ENCODE results near the gene SH3GL1.

Gene SH3GL1, protein sequence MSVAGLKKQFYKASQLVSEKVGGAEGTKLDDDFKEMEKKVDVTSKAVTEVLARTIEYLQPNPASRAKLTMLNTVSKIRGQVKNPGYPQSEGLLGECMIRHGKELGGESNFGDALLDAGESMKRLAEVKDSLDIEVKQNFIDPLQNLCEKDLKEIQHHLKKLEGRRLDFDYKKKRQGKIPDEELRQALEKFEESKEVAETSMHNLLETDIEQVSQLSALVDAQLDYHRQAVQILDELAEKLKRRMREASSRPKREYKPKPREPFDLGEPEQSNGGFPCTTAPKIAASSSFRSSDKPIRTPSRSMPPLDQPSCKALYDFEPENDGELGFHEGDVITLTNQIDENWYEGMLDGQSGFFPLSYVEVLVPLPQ

DNA sequence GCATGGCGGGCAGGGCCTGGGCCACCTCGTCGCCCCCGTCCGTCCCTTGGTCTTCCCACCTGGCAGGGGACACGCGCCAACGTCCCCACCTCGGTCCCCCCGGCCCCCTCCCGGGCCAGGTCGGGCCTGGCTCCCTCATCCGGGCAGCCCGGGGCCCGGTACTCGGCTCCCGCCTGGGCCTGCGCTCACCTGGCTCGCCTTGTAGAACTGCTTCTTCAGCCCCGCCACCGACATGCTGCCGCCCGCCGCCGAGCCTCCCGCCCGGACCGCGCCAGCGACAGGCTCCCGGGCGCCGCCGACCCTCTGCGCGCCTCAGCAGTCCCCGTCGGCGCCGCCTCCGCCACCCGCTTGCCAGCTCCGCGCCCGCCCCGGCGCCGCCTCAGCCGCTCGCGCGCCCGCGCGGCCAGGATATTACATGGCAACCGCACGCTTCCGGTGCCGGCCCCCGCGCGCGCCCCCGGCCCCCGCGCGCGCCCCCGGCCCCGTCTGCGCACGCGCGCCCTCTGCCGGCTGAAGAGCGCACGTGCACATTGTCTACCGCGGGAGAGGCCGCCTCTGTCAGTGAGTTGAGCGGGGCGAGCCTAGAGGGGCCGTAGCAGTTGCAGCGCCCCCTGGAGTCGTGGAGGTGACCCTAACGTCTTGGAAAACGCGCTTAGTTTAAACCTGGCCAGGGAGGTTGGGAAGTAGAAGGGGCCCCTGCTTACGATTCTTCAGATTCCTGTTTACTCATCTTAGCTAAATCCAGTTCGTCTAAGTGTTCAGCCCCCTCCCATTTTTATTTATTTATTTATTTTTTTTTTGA is at the start of gene SH3GL1:
TSS of gene SH3GL1 (minus strand) at position 413 of the 802 bp plus-strand sequence. CDS start at position 234, 179 bp downstream.
- peak; percentile 78 to 91 (median 90) for DNase-seq (ENCODE audit: low read depth in 3 of 3)

DNA sequence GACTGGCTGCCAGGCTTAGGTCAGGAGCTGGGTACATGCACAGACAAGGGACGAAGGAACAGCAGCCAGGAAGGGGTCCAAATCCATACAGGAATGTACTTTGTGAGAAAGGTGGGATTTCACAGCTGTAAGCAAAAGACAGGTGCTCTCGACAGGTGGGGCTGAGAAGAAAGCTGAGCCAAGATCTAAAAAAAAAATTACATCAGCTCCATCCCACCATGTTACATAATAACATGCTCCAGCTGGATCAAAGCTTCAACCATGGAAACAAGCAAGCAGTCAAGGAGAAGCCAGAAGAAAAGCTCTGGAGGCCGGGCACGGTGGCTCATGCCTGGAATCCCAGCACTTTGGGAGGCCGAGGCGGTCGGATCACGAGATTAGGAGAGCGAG is 49.3 kb upstream of the SH3GL1 start:
- no peak for DNase-seq (ENCODE audit: low read depth in 3 of 3)

- no peak for DNase-seq (ENCODE audit: low read depth in 3 of 3)
Measured at GRCh38 chr19:4449022-4449638, 48.8 kb upstream of the SH3GL1 start.

DNA sequence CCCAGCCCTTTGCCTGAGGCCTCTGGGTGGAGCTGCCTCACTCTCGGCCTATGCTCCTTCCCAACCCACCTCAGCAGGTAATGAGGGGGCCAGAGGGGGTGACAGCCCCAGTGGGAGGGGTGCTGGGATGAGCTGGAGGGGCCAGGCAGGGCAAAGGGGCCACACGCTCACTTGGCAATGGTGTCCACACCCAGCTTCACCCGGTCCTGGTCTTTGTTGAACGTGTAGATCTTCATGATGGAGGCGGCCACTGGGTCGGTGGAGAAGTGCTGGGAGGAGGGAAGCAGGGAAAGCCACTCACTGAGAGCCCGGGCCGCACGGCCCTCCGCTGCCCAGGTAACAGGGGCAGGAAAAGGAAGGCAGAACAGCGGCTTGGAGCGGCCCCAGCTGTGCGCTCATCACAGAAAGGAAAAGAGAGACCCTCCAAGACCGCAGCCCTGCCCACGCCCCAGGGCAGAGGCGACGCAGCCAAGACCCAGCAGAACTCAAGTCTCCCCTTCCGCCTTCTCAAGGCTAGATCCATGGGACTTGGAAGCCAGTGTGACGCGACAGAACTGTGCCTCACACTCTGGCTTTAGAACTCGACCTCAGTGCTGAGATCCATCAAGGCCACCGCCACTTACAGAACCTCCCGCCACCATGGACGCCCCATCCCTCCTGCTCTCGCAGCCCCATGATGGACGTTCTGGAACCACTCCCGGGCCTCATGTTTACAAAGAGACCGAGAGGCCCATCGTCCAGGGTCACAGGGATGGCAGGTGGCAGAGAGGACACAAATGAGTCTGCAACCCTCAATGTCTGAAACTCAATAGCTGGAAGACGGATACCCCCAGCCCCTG is 48.0 kb upstream of the SH3GL1 start:
- no peak for DNase-seq (ENCODE audit: low read depth in 3 of 3)

DNA sequence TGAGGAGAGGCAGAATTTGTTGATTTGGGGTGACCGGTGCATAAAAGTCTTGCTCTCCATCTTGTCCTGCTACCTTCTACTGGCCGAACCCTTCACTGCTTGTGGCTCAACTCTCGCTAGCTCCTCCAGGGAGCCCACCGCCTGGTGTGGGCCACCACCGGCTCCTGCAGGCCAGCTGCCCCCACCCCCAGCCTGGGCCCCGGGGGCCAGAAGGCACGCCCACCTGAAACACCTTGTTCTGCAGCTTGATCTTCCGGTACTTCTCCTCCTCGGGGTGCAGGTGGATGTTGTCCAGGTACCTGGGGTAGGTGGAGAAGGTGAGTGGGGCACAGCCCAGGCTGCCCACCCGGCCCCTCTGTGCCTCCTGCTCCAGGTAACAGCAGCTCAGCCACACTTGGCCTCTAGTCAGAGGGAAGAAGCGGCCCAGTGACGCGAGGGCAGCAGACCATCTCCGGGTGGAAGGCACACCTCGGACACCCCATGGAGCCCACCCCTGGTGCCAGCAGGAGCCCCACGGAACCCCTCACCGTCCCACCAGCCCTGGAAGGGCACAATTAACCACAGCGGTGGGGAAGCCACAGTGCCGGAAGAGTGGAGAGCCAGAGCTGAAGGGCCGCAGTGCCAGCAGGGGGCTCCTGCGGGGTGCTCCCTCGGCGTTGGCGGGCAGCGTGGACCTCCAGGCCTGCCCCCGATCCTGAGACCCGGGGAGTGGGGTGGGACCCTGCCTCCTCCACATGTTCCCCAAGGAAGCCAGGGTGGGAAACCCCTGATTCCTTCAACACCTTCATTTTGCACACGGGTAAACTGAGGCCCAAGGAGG is 47.2 kb upstream of the SH3GL1 start:
- no peak for DNase-seq (ENCODE audit: low read depth in 3 of 3)

DNA sequence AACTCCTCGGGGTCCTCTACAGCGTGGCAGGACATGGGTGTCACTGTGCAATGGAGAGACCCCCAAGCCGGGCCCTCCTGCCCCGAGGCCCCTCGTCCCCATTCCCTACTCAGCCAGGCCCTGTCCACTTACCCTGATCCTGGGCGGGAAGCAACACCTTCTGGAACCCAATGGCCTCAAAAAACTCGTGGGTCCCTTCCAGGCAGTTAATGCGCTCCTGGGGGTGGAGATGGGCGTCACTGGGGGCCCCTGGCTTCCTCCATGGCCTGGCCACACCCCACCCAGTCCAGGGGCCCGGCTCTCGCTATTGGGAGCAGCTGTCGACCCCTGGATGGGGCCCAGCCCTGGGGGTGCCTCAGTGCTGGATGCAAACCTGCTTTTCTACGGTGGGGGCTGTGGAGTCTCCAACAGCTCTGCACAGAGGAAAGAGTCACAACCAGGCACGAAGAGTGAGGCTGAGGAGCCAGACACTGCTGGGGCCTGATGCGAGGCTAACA is 46.4 kb upstream of the SH3GL1 start:
- no peak for DNase-seq (ENCODE audit: low read depth in 3 of 3)

GRCh38 chr19:4445963-4446703 is 45.8 kb upstream of the SH3GL1 start:
- DNase-seq (ENCODE audit: low read depth in 3 of 3): no peak

GRCh38 chr19:4444765-4445741 is 44.7 kb upstream of the SH3GL1 start:
- no peak for DNase-seq (ENCODE audit: low read depth in 3 of 3)

DNA sequence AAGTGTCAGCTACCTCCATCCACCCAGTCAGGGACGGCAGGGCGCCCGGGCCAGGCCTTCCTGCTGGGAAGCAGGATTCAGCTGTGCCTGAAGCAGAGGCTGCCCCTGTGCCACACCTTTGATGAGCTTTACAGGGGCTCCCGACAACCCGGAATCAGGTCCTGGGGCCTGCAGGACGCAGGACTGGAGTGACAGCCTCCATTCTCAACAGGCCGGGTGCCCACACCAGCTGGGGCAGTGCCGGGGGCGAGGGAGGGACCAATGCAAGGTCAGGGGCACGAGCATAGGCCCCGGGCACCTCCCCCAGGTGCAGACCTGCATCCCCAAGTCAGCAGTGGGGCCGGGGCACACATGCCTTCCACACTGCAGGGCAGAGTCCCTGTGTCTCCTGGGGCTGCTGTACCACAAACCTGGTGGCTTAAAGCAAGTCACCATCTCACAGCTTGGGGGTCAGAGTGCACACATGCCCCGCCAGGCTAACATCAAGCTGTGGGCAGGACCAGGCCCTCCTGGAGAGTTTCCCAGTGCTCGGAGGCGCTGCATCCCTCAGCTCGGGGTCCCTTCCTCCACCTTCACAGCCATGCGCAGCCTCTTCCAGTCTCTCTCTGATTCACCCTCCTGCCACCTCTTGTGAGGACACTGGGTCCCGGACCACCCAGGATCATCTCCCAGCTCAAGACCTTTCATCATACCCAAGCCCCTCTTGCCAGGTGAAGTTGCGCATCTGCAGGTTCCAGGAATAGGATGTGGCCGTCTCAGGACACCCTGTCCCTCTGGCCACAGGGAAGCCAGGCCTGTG is 43.8 kb upstream of the SH3GL1 start:
- DNase-seq (ENCODE audit: low read depth in 3 of 3): no peak

- no peak for DNase-seq (ENCODE audit: low read depth in 3 of 3)
Measured at GRCh38 chr19:4443188-4443587, 42.8 kb upstream of the SH3GL1 start.

- DNase-seq (ENCODE audit: low read depth in 3 of 3): no peak
Measured at GRCh38 chr19:4442819-4443146, 42.4 kb upstream of the SH3GL1 start.

GRCh38 chr19:4441994-4442818 is 41.9 kb upstream of the SH3GL1 start:
- DNase-seq (ENCODE audit: low read depth in 3 of 3): no peak

- no peak for DNase-seq (ENCODE audit: low read depth in 3 of 3)
Measured at GRCh38 chr19:4439243-4439642, 38.9 kb upstream of the SH3GL1 start.

- DNase-seq (ENCODE audit: low read depth in 3 of 3): no peak
Measured at GRCh38 chr19:4437103-4437502, 36.8 kb upstream of the SH3GL1 start.

- DNase-seq (ENCODE audit: low read depth in 3 of 3): no peak
Measured at GRCh38 chr19:4436231-4436630, 35.9 kb upstream of the SH3GL1 start.

DNA sequence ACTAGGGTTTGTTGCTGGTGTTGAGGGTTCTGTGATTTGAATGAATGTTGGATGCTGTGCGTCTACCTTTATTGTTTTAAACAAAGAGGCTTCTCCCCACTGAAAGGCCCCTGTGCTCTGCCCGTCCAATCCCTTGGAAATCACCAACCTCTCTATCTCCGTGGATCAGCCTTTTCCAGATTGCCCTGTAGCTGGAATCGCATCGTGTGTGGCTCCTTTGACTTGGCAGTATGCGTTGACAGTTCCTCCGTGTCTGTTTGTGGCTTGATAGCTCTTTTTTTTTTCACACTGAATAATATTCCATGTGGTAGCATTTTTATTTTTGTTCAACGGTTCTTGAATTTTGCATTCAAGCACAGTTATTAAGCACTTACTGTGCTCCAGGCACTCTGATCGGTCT is 34.0 kb upstream of the SH3GL1 start:
- DNase-seq (ENCODE audit: low read depth in 3 of 3): no peak

GRCh38 chr19:4432918-4433506 is 32.7 kb upstream of the SH3GL1 start:
- no peak for DNase-seq (ENCODE audit: low read depth in 3 of 3)
